ENCODE data around the gene SLC25A23.

The SLC25A23 gene

GRCh38 chr19:6464070-6464873 is 4.7 kb upstream of the SLC25A23 start, which contains the start of gene CRB3:
Gene CRB3, plus strand, starts transcription at chr19:6464271. Its CDS starts 431 bp downstream, at chr19:6464702.
- in situ Hi-C loops (cut with HindIII; ENCODE audit: low pct_ligation_motif_present, low pct_unique_long_range_greater_than_20kb, low sequenced_read_pairs): no loop called here
- peak; percentile 62 for DNase-seq

- DNase-seq: peak; percentile 96
- in situ Hi-C loops (cut with HindIII; ENCODE audit: low pct_ligation_motif_present, low pct_unique_long_range_greater_than_20kb, low sequenced_read_pairs): no loop called here
Measured at GRCh38 chr19:6460099-6460884, 700 bp upstream of the SLC25A23 start.

GRCh38 chr19:6458695-6459261 is 814 bp downstream of the SLC25A23 start:
- in situ Hi-C loops (cut with HindIII; ENCODE audit: low pct_ligation_motif_present, low pct_unique_long_range_greater_than_20kb, low sequenced_read_pairs): no loop called here
- peak; percentile 9 for DNase-seq

- no peak for DNase-seq
- in situ Hi-C loops (cut with HindIII; ENCODE audit: low pct_ligation_motif_present, low pct_unique_long_range_greater_than_20kb, low sequenced_read_pairs): no loop called here
Measured at GRCh38 chr19:6457958-6458694, 1.5 kb downstream of the SLC25A23 start.

GRCh38 chr19:6455924-6456323 is 3.7 kb downstream of the SLC25A23 start:
- no peak for DNase-seq
- in situ Hi-C loops (cut with HindIII; ENCODE audit: low pct_ligation_motif_present, low pct_unique_long_range_greater_than_20kb, low sequenced_read_pairs): no loop called here

GRCh38 chr19:6453951-6454565 is 5.5 kb downstream of the SLC25A23 start:
- DNase-seq: no peak
- in situ Hi-C loops (cut with HindIII; ENCODE audit: low pct_ligation_motif_present, low pct_unique_long_range_greater_than_20kb, low sequenced_read_pairs): no loop called here

GRCh38 chr19:6452899-6453298 is 6.7 kb downstream of the SLC25A23 start:
- DNase-seq: no peak
- in situ Hi-C loops (cut with HindIII; ENCODE audit: low pct_ligation_motif_present, low pct_unique_long_range_greater_than_20kb, low sequenced_read_pairs): no loop called here

GRCh38 chr19:6452223-6452614 is 7.4 kb downstream of the SLC25A23 start:
- in situ Hi-C loops (cut with HindIII; ENCODE audit: low pct_ligation_motif_present, low pct_unique_long_range_greater_than_20kb, low sequenced_read_pairs): no loop called here
- no peak for DNase-seq

GRCh38 chr19:6451583-6452222 is 7.9 kb downstream of the SLC25A23 start:
- DNase-seq: no peak
- in situ Hi-C loops (cut with HindIII; ENCODE audit: low pct_ligation_motif_present, low pct_unique_long_range_greater_than_20kb, low sequenced_read_pairs): no loop called here

- in situ Hi-C loops (cut with HindIII; ENCODE audit: low pct_ligation_motif_present, low pct_unique_long_range_greater_than_20kb, low sequenced_read_pairs): no loop called here
- no peak for DNase-seq
Measured at GRCh38 chr19:6450166-6450565, 9.4 kb downstream of the SLC25A23 start.

GRCh38 chr19:6448045-6448444 is 11.5 kb downstream of the SLC25A23 start:
- in situ Hi-C loops (cut with HindIII; ENCODE audit: low pct_ligation_motif_present, low pct_unique_long_range_greater_than_20kb, low sequenced_read_pairs): no loop called here
- no peak for DNase-seq

GRCh38 chr19:6446452-6446851 is 13.1 kb downstream of the SLC25A23 start:
- in situ Hi-C loops (cut with HindIII; ENCODE audit: low pct_ligation_motif_present, low pct_unique_long_range_greater_than_20kb, low sequenced_read_pairs): no loop called here
- DNase-seq: no peak

GRCh38 chr19:6443986-6444385 is 15.6 kb downstream of the SLC25A23 start:
- in situ Hi-C loops (cut with HindIII; ENCODE audit: low pct_ligation_motif_present, low pct_unique_long_range_greater_than_20kb, low sequenced_read_pairs): no loop called here
- no peak for DNase-seq

- in situ Hi-C loops (cut with HindIII; ENCODE audit: low pct_ligation_motif_present, low pct_unique_long_range_greater_than_20kb, low sequenced_read_pairs): no loop called here
- no peak for DNase-seq
Measured at GRCh38 chr19:6442087-6442688, 17.4 kb downstream of the SLC25A23 start.

- no peak for DNase-seq
- in situ Hi-C loops (cut with HindIII; ENCODE audit: low pct_ligation_motif_present, low pct_unique_long_range_greater_than_20kb, low sequenced_read_pairs): no loop called here
Measured at GRCh38 chr19:6440905-6441304, 18.7 kb downstream of the SLC25A23 start.

- in situ Hi-C loops (cut with HindIII; ENCODE audit: low pct_ligation_motif_present, low pct_unique_long_range_greater_than_20kb, low sequenced_read_pairs): no loop called here
- no peak for DNase-seq
Measured at GRCh38 chr19:6439743-6440142, 19.8 kb downstream of the SLC25A23 start.

- in situ Hi-C loops (cut with HindIII; ENCODE audit: low pct_ligation_motif_present, low pct_unique_long_range_greater_than_20kb, low sequenced_read_pairs): no loop called here
- DNase-seq: no peak
Measured at GRCh38 chr19:6433663-6434062, 25.9 kb downstream of the SLC25A23 start, which contains the start of gene SLC25A41. Gene SLC25A41, minus strand, starts transcription at chr19:6433763. Its CDS starts 70 bp downstream, at chr19:6433693.

All from ACHN (cell line).